Esophagus muscularis mucosa (tissue), 4 donors: ENCODE results near the gene GRK1. TPM values are rescaled to one million over a fixed set of nuclear protein-coding genes. Genes with fewer than 3 reads are reported as not detected.

Source experiments
- DNase-seq: peaks from one replicate; pipeline ENCODE4 v3.0.0-alpha.2; 2017; ENCODE audit errors: extremely low spot score
- H3K27ac ChIP-seq, 4 donors: fragments of 200-600 bp; sonication (generic); replicated peaks in 1 of 4; 1 replicate in 3 of 4; 2 replicates in 1 of 4; pipeline ENCODE4 v1.5.1; 2016 to 2019; ENCODE audit warnings: mild to moderate bottlenecking in 1 of 4
- H3K27me3 ChIP-seq, 4 donors: fragments of 200-600 bp; sonication (generic); one replicate each; pipeline versions ENCODE4 v1.5.1 to v1.6.0; 2016 to 2019
- H3K36me3 ChIP-seq, 4 donors: fragments of 200-600 bp; sonication (generic); one replicate each; pipeline ENCODE4 v1.5.1; 2016 to 2019
- H3K4me1 ChIP-seq, 4 donors: fragments of 200-600 bp; sonication (generic); one replicate each; pipeline ENCODE4 v1.5.1; 2016 to 2019
- H3K4me3 ChIP-seq, 4 donors: fragments of 200-600 bp; sonication (generic); 1 replicate in 2 of 4; 2 replicates in 2 of 4; pipeline ENCODE4 v1.5.1; 2016 to 2019; ENCODE audit warnings: mild to moderate bottlenecking in 4 of 4, moderate library complexity in 1 of 4
- H3K9me3 ChIP-seq, 4 donors: fragments of 200-600 bp; sonication (generic); 1 replicate in 3 of 4; 2 replicates in 1 of 4; pipeline ENCODE4 v1.5.1; 2016 to 2019
- CTCF ChIP-seq, 3 experiments: fragments of 200-600 bp in 2 of 3; fragments of 450-650 bp in 1 of 3; sonication (generic) in 2 of 3; IDR thresholded peaks; one replicate each; pipeline ENCODE4 v1.5.1; 2017 to 2019; ENCODE audit warnings: antibody characterized with exemption in 3 of 3, mild to moderate bottlenecking in 2 of 3, moderate library complexity in 1 of 3
- EP300 ChIP-seq: sonication (generic); formaldehyde crosslinking; IDR thresholded peaks from one replicate; pipeline ENCODE4 v1.6.1; 2017; ENCODE audit warnings: antibody characterized with exemption
- POLR2A ChIP-seq: fragments of 450-650 bp; IDR thresholded peaks from one replicate; pipeline ENCODE4 v1.6.1; 2017; ENCODE audit warnings: antibody characterized with exemption, moderate library complexity, mild to moderate bottlenecking, low read depth
- POLR2AphosphoS5 ChIP-seq, 2 donors: sonication (generic); formaldehyde crosslinking; IDR thresholded peaks; one replicate each; pipeline ENCODE4 v1.6.1; 2017; ENCODE audit warnings: antibody characterized with exemption in 2 of 2
- WGBS: methylation state at CpG from one replicate; pipeline ENCODE4 v1.1.5; 2018; 5-methylcytosine and 5-hydroxymethylcytosine counted together
- intact Hi-C: fragments of 100-400 bp; cut with DNase I; formaldehyde crosslinking; loops from one replicate; pipeline ENCODE4 v1.15.1; 2023
- total RNA-seq, 4 donors: library from RNA; depleted of rRNA; stranded (reverse); fragments of >200 nt; gene quantifications; one replicate each; pipeline versions ENCODE4 v1.1.0 to v1.2.1, GENCODE V29; 2016

GRK1 gene
- total RNA-seq, 4 donors from 2014 or later = under 0.01 TPM; not detected in 3

DNA sequence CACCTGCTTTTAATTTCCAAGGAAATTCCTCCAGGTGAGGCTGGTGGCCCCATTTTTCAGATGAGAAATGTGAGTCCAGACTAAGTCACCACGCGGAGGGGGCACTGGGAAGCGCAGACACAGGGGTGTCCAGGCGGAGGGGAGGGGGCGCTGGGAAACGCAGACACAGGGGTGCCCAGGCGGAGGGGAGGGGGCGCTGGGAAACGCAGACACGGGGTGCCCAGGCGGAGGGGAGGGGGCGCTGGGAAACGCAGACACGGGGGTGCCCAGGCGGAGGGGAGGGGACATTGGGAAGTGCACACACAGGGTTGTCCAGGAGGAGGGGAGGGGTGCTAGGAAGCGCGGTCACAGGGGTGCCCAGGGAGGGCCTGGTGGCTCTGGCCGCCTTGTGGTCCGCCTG, 3.5 kb downstream of the GRK1 start:
- DNase-seq = no peak
- WGBS = 92% methylated on average over 19 of the region's 19 CpGs
- Histone ChIP-seq H3K27ac (no peak overlapping the region), H3K9me3 (no peaks in the 10 kb centered on the region), H3K27me3 (no peaks in the 10 kb centered on the region), H3K4me1 (no peaks in the 10 kb centered on the region), H3K36me3 (no peaks in the 10 kb centered on the region), H3K4me3 (no peak overlapping the region)
- intact Hi-C loops = no loop called here
- TF ChIP-seq POLR2AphosphoS5 (IDR thresholded peaks at IDR 0.05) (no peak), CTCF (IDR thresholded peaks at IDR 0.05) (no peak), POLR2A (no peak), EP300 (no peak)

- H3K4me3 ChIP-seq = no peak overlapping the region
- no peaks in the 10 kb centered on the region for H3K4me1 ChIP-seq
- no peaks in the 10 kb centered on the region for H3K9me3 ChIP-seq
- H3K27me3 ChIP-seq = no peaks in the 10 kb centered on the region
- DNase-seq = no peak
- no peaks in the 10 kb centered on the region for H3K36me3 ChIP-seq
- intact Hi-C loops = no loop called here
- no peak overlapping the region for H3K27ac ChIP-seq
- TF ChIP-seq CTCF (IDR thresholded peaks at IDR 0.05) (no peak), POLR2AphosphoS5 (IDR thresholded peaks at IDR 0.05) (no peak), EP300 (no peak)
- 91% methylated on average over 46 of the region's 54 CpGs for WGBS
These were observed 4.3 kb downstream of the GRK1 start for GRCh38 chr13:113671066-113672001.

GRCh38 chr13:113672002-113672651, 5.1 kb downstream of the GRK1 start:
- no peak for DNase-seq

DNA sequence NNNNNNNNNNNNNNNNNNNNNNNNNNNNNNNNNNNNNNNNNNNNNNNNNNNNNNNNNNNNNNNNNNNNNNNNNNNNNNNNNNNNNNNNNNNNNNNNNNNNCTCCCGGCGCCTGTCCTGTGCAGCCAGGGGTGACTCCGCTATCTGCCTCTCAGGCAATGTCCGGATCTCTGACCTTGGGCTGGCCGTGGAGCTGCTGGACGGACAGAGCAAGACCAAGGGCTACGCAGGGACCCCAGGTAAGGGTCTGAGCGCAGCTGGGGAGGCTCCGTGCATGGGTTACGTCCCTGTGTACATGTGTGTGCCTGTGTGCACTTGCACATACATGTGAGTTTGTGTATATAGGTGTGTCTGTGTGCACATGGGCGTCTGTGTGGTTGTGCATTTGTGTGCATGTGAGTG, 55.9 kb downstream of the GRK1 start:
- Histone ChIP-seq H3K4me1 (peaks cover 6 to 20% (median 12%) of the 10 kb centered on the region in 4 donors), H3K4me3 (no peak overlapping the region), H3K9me3 (no peaks in the 10 kb centered on the region), H3K27me3 (no peaks in the 10 kb centered on the region), H3K36me3 (no peaks in the 10 kb centered on the region), H3K27ac (no peak overlapping the region)
- 61% methylated on average over 5 of the region's 11 CpGs for whole genome bisulfite sequencing
- intact Hi-C loops = no loop called here
- TF ChIP-seq EP300 = no peak
- TF ChIP-seq CTCF (IDR thresholded peaks at IDR 0.05) = no peak
- no peak for TF ChIP-seq POLR2A
- TF ChIP-seq POLR2AphosphoS5 (IDR thresholded peaks at IDR 0.05) = no peak
- no peak for DNase-seq

More at GRCh38 chr13:113672002-113672651, 5.1 kb downstream of the GRK1 start:
- no peak overlapping the region for H3K27ac ChIP-seq
- no peaks in the 10 kb centered on the region for H3K4me1 ChIP-seq
- TF ChIP-seq POLR2A (no peak), CTCF (IDR thresholded peaks at IDR 0.05) (no peak), POLR2AphosphoS5 (IDR thresholded peaks at IDR 0.05) (no peak), EP300 (no peak)
- WGBS = 87% methylated on average over 18 of the region's 18 CpGs
- no peak overlapping the region for H3K4me3 ChIP-seq
- intact Hi-C loops = no loop called here
- no peaks in the 10 kb centered on the region for H3K9me3 ChIP-seq
- no peaks in the 10 kb centered on the region for H3K27me3 ChIP-seq
- no peaks in the 10 kb centered on the region for H3K36me3 ChIP-seq
